ENCODE measurements around the gene OTUD3.

The OTUD3 gene

DNA sequence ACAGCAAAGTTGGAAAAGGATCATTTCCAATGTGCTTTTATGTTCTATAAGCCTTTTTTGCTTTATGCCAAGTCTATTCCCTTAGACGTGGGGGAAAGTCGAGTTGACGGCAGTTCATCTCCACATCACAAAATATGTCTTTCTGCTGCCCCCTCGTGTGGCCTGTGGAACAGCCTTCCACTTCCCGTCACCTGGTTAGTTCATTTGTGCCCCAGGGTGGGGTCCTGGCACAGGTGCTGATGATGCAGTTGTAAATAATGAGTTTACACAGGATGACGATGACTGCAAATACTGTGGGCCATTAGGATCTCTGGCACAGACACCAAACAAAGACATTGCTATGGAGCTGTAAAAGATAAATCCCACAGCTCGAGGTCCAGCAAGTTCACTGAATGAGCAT lies 10.0 kb upstream of the OTUD3 start:
- DNase-seq (ENCODE audit: low read depth in 1 of 2, low spot score in 1 of 2) = no peak
- H3K27me3 ChIP-seq (ENCODE audit: insufficient read depth, poor library complexity, severe bottlenecking) = no peaks in the 10 kb centered on the region
- H3K27ac ChIP-seq (replicated peaks) = no peak overlapping the region
- H3K4me3 ChIP-seq (replicated peaks; ENCODE audit: insufficient read depth, low read length) = no peak overlapping the region
- no peak for TF ChIP-seq POLR2AphosphoS5 (IDR thresholded peaks at IDR 0.05; ENCODE audit: low read depth)
- TF ChIP-seq, protein P1, sequence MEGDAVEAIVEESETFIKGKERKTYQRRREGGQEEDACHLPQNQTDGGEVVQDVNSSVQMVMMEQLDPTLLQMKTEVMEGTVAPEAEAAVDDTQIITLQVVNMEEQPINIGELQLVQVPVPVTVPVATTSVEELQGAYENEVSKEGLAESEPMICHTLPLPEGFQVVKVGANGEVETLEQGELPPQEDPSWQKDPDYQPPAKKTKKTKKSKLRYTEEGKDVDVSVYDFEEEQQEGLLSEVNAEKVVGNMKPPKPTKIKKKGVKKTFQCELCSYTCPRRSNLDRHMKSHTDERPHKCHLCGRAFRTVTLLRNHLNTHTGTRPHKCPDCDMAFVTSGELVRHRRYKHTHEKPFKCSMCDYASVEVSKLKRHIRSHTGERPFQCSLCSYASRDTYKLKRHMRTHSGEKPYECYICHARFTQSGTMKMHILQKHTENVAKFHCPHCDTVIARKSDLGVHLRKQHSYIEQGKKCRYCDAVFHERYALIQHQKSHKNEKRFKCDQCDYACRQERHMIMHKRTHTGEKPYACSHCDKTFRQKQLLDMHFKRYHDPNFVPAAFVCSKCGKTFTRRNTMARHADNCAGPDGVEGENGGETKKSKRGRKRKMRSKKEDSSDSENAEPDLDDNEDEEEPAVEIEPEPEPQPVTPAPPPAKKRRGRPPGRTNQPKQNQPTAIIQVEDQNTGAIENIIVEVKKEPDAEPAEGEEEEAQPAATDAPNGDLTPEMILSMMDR (IDR thresholded peaks at IDR 0.05; ENCODE audit: insufficient read depth, low read length) = no peak
- TF ChIP-seq SPI1 (IDR thresholded peaks at IDR 0.05; ENCODE audit: borderline replicate concordance, low read depth) = no peak
- TF ChIP-seq, protein P2, sequence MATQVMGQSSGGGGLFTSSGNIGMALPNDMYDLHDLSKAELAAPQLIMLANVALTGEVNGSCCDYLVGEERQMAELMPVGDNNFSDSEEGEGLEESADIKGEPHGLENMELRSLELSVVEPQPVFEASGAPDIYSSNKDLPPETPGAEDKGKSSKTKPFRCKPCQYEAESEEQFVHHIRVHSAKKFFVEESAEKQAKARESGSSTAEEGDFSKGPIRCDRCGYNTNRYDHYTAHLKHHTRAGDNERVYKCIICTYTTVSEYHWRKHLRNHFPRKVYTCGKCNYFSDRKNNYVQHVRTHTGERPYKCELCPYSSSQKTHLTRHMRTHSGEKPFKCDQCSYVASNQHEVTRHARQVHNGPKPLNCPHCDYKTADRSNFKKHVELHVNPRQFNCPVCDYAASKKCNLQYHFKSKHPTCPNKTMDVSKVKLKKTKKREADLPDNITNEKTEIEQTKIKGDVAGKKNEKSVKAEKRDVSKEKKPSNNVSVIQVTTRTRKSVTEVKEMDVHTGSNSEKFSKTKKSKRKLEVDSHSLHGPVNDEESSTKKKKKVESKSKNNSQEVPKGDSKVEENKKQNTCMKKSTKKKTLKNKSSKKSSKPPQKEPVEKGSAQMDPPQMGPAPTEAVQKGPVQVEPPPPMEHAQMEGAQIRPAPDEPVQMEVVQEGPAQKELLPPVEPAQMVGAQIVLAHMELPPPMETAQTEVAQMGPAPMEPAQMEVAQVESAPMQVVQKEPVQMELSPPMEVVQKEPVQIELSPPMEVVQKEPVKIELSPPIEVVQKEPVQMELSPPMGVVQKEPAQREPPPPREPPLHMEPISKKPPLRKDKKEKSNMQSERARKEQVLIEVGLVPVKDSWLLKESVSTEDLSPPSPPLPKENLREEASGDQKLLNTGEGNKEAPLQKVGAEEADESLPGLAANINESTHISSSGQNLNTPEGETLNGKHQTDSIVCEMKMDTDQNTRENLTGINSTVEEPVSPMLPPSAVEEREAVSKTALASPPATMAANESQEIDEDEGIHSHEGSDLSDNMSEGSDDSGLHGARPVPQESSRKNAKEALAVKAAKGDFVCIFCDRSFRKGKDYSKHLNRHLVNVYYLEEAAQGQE (IDR thresholded peaks at IDR 0.05; ENCODE audit: insufficient replicate concordance, low read depth) = no peak
- TF ChIP-seq GABPA (IDR thresholded peaks at IDR 0.05; ENCODE audit: low read depth) = no peak

DNA sequence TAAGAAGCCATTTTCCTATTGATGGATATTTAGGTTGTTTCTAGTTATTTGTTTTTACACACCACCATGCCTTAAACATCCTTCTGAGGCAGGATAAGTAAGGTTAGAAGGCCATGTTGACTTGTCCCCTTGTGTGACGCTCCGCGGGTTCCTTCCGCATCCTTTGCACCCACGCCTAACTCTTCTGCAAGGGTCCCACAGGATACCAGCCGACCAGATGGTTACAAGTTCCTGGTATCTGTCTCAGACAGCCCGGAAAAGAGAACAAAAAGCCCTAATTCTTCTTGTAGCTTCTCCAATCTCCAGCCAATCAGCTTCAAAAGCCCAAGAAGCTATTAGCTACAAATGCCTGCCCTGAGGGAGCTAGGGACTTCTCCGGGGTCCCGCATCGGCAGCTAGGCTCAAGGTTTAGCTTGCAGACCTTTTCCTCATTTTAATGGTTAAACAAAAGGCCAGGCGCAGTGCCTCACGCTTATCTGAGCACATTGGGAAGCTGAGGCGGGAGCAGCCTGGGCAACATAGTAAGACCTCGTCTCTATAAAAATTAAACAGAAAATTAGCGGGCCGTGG lies 4.9 kb upstream of the OTUD3 start:
- Histone ChIP-seq H3K27me3 (ENCODE audit: insufficient read depth, poor library complexity, severe bottlenecking) (no peaks in the 10 kb centered on the region), H3K27ac (replicated peaks) (no peak overlapping the region), H3K4me3 (replicated peaks; ENCODE audit: insufficient read depth, low read length) (no peak overlapping the region)
- DNase-seq (ENCODE audit: low read depth in 1 of 2, low spot score in 1 of 2) = no peak
- TF ChIP-seq GABPA (IDR thresholded peaks at IDR 0.05; ENCODE audit: low read depth) (no peak), POLR2AphosphoS5 (IDR thresholded peaks at IDR 0.05; ENCODE audit: low read depth) (no peak)
- TF ChIP-seq, protein P2 (IDR thresholded peaks at IDR 0.05; ENCODE audit: insufficient replicate concordance, low read depth) = no peak
- TF ChIP-seq, protein P1 (IDR thresholded peaks at IDR 0.05; ENCODE audit: insufficient read depth, low read length) = no peak

DNA sequence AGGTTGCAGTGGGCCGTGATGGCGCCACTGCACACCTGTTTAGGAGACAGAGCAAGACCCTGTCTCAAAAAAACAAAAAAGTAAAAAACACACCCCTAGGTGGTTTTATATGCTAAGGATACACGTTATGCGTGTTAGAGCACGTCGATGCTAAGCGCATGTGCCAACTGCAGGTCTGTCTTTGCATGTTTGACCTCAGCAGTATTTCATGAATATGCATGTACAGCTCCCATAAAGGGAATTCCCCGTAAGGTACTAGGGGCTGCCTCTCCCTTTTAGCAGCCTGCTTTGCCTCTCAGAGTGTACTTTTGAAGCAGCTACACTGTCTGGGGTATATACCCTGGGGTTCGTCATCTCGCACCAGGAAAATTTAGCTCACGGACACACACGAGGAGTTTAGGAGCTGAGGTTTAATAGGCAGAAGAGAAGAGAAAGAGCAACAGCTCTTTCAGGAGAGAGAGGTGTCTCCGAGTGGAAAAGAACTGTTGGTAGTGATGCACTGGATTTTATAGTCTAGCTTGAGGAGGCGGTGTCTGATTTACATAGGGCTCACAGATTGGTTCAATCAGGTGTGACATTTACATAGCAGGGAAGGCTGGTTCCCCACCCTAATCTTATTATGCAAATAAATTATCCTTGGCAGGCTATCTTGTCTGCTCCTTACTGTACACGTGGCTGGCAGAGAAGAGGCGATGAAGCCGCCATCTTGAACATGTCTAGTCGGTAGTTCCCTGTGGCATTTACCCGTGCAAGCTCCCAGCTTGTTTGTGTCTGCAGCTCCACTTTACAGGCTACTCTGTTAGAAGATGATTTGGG lies 4.2 kb upstream of the OTUD3 start:
- no peaks in the 10 kb centered on the region for H3K27me3 ChIP-seq (ENCODE audit: insufficient read depth, poor library complexity, severe bottlenecking)
- TF ChIP-seq GABPA (IDR thresholded peaks at IDR 0.05; ENCODE audit: low read depth) (no peak), POLR2AphosphoS5 (IDR thresholded peaks at IDR 0.05; ENCODE audit: low read depth) (no peak), SPI1 (IDR thresholded peaks at IDR 0.05; ENCODE audit: borderline replicate concordance, low read depth) (no peak)
- TF ChIP-seq, protein P1 (IDR thresholded peaks at IDR 0.05; ENCODE audit: insufficient read depth, low read length) = no peak
- TF ChIP-seq, protein P2 (IDR thresholded peaks at IDR 0.05; ENCODE audit: insufficient replicate concordance, low read depth) = no peak
- no peak for DNase-seq (ENCODE audit: low read depth in 1 of 2, low spot score in 1 of 2)
- H3K4me3 ChIP-seq (replicated peaks; ENCODE audit: insufficient read depth, low read length) = no peak overlapping the region
- H3K27ac ChIP-seq (replicated peaks) = no peak overlapping the region

All from HL-60 (cell line).